ENCODE data around the gene EYA2.

Gene EYA2

GRCh38 chr20:47227119-47227518, 332.5 kb downstream of the EYA2 start:
- DNase-seq (ENCODE audit: low spot score), result no peak

GRCh38 chr20:47227576-47227975, 332.9 kb downstream of the EYA2 start:
- DNase-seq (ENCODE audit: low spot score), result no peak

- DNase-seq (ENCODE audit: low spot score), result no peak
Measured at GRCh38 chr20:47228654-47229053, 334.0 kb downstream of the EYA2 start.

GRCh38 chr20:47230811-47231256, 336.2 kb downstream of the EYA2 start:
- no peak for DNase-seq (ENCODE audit: low spot score)

DNA sequence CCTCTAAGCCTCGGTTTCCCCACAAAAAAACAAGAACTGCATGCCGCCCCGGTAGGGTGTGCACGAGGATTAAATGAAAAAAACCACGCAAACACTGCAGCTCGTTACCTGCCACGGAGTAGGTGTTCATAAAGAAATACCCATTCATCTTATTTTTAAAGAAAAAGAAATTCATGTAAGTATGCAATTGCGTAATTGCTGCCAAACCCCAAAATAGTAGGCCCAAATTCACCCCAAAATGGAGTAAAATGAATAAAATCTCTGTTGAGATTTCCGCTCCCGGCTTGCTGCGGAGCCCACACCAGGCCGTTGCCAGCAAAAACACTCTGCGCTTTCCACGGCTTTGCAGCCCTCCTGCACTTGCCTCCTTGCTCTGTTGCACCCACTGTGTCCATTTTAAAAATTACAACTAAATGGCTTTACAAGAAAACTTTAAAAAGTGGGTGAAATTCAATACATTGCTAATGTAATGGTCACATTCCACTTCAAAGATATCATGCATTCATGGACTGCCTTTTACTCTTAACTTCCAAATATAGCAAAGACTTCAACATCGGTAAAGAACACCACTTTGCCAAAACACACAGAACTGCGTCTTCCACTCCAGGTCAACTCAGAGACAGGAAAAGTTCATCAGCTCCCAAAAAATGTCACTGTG, 336.9 kb downstream of the EYA2 start:
- no peak for DNase-seq (ENCODE audit: low spot score)

- no peak for DNase-seq (ENCODE audit: low spot score)
Measured at GRCh38 chr20:47232518-47232917, 337.9 kb downstream of the EYA2 start.

GRCh38 chr20:47233333-47234188, 338.9 kb downstream of the EYA2 start:
- no peak for DNase-seq (ENCODE audit: low spot score)

DNA sequence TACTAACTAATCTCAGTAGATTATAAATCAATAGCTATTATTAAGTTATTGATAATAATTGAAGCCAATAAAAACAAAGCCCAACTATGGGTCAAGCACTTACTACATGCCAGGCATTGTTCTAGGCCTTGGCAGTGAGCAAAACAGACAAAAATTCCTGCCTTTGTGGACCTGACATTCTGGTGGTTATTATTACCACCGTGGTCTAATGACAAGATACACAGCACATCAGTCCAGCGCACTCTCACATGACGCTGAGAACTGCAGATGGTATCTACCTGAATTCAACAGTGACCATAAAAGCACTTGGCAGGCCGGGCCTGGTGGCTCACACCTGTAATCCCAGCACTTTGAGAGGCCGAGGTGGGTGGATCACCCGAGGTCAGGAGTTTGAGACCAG, 340.5 kb downstream of the EYA2 start:
- DNase-seq (ENCODE audit: low spot score), result no peak

DNA sequence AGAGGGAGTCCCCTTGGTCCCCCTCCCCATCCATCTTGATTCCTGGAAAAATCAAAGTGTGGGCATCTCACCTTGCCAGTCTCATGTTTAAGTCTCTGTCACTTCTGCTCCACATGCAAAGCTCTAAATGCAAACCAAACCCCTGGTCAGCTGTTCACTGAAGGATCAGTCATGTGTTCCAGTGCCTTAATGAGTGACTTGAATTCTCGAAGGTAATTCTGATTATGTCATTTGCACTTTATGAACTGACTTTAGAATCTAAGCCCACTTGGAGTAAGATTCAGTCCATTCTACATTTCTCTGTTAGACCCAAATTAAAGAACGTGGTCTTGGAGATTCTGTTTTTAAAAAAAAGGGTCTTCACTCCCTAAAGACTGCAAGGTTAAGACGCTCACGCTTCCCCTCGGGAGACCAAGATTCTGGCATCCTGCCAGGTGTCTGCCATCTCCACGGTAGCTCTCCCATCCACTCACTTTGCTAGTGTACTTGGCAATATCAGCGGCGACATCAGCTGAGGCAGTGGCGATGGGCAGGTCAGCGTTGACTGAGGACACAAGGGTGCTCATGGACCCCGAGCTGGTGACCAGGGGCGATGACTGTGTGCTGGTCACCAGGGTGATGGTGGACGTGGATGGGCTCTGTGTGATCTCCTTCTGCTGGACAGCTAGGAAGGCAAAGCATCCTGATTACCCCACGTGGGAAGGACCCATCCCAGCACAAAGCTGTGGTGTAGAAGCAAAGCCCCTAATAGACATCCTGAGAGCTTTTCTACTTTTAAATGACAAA, 341.4 kb downstream of the EYA2 start:
- no peak for DNase-seq (ENCODE audit: low spot score)

DNA sequence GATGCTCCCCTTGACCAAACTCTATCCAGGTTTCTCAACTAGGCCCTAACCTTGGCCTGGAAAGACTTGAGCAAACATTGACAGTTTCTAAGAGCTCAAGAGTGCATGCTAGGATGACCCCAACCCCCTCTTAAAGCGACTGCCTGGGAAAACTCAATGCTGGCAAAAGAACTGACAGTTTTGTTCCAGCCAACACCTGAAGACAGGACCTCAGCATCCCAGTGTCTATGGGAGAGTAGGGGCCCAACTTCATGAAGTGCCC, 341.9 kb downstream of the EYA2 start:
- no peak for DNase-seq (ENCODE audit: low spot score)

DNA sequence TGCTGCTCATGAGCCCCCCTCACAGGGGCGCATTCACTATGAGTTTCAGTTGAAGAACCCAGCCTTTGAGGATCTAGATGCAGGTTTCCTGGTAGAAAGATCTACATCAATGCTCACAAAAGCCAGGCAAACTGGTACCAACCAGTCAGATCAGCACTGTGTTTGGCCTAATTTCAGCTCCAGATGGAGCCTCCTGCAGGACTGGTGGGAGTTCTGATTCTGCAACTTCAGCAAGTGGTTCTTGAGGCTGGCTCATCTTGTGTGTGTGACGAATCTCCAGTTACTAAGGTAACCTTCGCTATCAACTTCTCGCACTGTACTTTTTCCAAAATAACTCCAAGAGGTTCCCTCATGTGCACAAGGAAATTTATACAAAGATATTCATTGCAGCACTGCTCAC, 343.1 kb downstream of the EYA2 start:
- no peak for DNase-seq (ENCODE audit: low spot score)
